HG03196 (cell line): ENCODE measurements around the gene SLC35B1.

ENCODE experiments used
- ATAC-seq: cut with Tn5 transposase; IDR thresholded peaks from one replicate; pipeline ENCODE4 v1.9.1; 2021; ENCODE audit not compliant: unreplicated experiment

Gene SLC35B1

DNA sequence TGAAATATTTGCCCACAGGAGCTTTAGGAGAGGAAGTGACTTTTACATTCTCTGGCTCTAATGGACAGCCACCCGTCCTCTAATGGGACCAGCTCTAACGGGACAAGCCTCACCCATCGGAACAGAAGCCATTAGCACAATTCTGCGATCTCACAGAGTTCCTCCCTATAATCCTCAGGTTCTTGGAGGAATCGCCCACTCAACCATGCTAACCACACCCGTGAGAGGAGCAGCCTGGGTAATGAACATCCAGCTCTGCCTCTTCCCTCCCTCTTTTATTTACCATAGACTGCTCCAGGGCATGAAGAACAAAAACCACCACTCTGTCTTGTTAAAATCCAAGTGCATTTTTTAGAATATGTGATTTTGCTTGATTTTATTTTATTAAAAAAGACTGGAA is 6.8 kb downstream of the SLC35B1 start:
- ATAC-seq = no peak

- ATAC-seq = no peak
These were observed 7.7 kb downstream of the SLC35B1 start for GRCh38 chr17:49699966-49700575.

- ATAC-seq = no peak
These were observed 9.8 kb downstream of the SLC35B1 start for GRCh38 chr17:49698005-49698404.

- no peak for ATAC-seq
These were observed 11.5 kb downstream of the SLC35B1 start for GRCh38 chr17:49696233-49696761.

GRCh38 chr17:49695698-49696232 is 12.0 kb downstream of the SLC35B1 start:
- no peak for ATAC-seq

DNA sequence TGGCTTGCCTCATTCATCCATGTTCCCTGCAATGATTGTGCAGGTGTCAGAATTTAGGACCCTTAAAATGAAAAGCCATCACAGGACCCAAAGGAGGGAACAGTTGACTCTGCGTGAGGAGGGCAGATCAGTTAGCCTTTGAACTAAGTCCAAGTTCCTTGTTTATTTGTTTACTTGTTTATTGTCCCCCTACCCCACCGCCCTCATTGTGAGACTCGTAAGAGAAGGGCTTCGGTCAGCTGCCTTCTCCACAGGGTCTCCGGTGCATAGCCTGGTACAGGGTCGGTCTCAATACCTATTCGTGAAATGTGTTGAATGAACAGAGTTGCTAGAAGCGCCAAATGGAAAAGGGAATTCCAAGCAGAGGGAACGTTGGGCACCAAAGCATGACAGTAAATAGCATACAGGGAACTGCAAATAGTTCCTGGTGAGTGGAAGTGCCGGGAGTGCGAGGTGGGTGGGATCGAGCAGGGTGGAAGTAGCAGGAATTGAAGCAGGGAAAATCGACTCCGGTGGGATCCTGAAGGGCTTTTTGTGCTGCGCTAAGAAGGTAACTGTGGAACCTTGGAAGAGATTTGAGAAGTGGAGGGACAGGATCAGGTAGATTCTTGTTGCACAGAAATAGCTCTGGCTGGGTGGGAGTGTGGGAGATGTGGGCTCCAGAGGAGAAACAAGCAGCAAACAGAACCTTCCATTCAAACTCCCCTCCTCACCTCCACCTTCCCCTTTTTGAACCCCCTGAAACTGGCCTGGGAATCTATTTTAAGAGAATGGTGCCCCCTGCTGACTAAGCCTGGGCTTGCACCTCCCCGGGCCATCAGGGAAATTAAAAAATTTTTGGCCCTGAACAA is 12.7 kb downstream of the SLC35B1 start:
- ATAC-seq = no peak

DNA sequence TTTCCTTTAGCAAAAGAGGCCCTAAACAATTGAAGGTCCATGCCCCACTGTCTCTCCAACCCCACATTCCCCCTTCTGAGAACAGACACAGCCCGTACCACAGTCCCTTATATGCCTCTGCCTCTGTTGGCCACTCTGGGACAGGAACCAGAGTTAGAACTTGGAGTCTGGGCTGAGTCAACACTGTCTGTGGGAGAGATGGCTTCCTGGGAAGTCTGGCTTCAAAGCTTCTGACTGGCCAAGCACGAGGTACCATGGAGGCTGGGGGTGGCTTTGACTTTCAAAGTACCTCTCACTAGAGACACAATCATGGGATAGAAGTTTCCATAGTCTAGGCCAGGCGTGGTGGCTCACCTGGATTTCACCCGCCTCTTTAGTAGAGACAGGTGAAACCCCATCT is 15.0 kb downstream of the SLC35B1 start:
- no peak for ATAC-seq

DNA sequence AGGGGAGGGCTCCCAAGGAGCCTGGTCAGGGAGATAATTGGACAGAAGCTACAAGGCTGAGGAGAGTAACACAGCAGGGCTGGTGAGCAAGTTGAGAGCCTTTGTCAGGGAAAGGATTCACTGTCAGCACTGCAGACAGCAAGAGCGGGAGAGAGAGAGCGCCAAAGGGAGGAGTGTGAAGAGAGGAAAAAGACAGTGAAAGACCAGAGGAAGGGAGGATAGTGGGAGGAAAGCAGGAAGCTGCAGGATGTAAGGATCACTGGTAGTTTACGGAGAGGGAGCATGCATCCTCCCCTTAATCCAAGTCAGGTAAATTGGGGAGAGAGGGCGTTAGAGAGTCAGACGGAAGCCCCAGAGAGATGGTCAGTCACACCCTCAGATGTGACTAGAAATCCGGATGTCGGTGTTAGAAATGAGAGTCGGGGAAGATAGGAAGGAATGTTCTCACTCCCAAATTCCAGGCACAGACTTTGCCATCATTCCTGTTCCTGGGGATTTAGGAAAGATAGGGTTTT is 16.0 kb downstream of the SLC35B1 start:
- no peak for ATAC-seq

- ATAC-seq = no peak
These were observed 16.6 kb downstream of the SLC35B1 start for GRCh38 chr17:49691086-49691676.

- ATAC-seq = no peak
These were observed 17.5 kb downstream of the SLC35B1 start for GRCh38 chr17:49690256-49690655.

GRCh38 chr17:49688848-49689247 is 18.9 kb downstream of the SLC35B1 start:
- no peak for ATAC-seq

DNA sequence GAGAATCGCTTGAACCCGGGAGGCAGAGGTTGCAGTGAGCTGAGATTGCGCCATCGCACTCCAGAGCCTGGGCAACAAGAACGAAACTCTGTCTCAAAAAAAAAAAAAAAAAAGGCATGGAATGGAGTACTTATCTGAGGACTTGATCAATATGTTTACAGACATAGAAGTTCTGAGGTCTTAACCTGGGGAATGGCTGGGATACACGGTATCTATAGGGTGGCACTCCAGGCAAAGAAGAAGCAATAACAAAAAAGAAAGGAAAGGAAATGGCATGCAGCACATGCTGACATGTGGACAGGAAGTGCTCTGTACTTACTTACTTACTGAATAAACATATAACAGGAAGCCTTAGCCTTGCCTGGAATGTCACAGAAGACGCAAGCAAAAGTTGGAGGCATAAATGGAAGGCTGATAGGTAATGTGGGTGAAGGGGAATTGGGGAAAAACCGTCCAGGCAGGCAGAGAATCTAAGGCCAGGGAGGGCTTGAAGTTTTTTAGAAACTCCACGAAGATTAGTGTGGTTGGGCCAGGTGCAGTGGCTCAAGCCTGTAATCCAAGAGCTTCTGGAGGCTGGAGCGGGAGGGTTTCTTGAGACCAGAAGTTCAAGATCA is 19.8 kb downstream of the SLC35B1 start:
- ATAC-seq = no peak

GRCh38 chr17:49681106-49681979 is 26.4 kb downstream of the SLC35B1 start:
- ATAC-seq = no peak

DNA sequence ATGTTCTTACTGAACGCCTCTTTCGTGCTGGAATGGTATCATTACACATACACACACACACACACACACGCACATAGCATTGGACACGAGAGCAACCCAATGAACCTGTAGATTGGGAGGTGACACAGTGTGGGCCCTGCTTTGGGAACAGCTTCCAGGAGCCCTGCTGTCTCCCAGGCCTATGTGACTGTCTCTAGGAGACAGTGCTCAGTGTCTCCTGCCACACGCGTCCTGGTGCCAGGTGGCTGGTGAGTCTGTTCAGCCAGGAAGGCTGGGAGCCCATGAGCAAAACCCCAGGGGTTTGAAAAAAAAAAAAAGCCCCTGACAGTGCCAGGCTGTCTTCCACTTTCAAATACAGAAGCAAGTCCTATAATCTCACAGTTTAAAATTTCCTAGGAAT is 27.4 kb downstream of the SLC35B1 start:
- no peak for ATAC-seq

DNA sequence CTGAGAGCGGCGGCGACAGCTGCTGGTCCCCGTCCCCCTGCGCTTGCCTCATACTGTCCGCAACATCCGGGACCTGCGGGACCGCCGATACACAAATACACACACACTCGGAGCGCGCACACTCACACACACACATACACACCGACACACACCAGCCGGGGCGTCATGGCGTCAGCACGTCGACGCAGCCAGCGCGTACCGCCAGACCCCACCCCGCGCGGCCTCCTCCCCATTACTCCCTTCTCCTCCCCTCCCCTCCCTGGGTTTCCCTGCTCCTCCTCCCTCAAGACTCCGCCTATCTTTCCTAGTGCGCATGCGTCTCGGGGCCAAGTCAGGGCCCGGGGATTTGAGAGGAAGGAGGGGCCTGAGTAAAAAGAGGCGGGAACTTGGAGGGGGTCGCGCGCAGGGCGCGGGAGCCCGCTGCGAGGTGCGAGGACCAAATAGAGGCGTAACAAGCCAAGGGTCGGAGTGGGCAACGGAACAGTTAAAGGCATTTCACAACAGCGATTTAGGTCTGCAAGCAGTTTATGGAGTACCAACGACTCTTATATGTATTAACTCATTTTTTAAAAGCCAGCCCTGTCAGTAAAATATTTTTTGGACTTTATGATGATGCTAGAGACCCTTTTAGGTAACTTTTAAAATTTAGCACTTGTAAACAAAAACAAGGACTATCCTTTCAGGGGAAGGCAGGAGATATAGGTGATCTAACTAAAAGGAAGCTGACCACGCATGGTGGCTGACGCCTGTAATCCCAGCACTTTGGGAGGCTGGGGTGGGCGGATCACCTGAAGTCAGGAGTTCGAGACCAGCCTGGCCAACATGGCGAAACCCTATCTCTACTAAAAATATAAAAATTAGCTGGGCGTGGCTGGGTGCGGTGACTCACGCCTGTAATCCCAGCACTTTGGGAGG is 29.6 kb downstream of the SLC35B1 start, which contains the start of gene SPOP:
SPOP (minus strand) TSS at position 165 of the 915 bp plus-strand sequence. CDS start 55,287 bp downstream, outside the sequence.
- ATAC-seq = peak; percentile 74

GRCh38 chr17:49677134-49677932 is 30.4 kb downstream of the SLC35B1 start:
- peak; percentile 51 for ATAC-seq

DNA sequence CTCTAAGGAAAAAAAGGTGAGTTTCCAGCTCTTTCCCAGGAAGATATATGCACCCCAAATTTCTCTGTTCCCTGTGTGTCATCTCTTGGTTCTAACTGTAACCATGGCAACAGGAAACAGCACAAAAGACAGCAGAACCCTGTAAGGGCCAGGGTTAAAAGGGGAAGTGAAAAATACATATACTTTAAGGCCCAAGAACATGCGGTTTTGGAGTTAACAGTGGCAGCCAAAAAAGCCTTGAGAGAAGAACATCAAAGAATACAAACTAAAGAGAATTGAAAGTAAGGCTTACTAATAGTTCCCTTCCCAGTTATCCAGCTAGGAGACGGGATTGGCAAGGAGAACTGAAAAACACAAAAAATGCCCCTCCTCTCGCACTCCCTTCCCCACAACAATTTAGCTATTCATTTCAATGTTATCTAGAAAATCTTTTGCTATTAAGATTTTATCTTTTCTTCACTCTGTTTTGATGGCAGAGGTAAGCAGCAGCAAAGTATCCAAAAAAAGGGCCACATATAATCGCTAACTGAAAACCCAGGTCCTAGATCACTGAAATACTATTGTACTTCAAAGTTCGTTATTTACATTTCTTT is 31.4 kb downstream of the SLC35B1 start:
- ATAC-seq = peak; percentile 63

- no peak for ATAC-seq
These were observed 33.3 kb downstream of the SLC35B1 start for GRCh38 chr17:49674507-49674906.
